ENCODE results near the gene SMIM38.
A peak's percentile ranks its signal among the peaks of the same experiment; 100 is the strongest.

Gene SMIM38

GRCh38 chr11:69159150-69159852 lies 3.6 kb downstream of the SMIM38 start:
- DNase-seq (ENCODE audit: low spot score): peak; percentile 38

- no peak for DNase-seq (ENCODE audit: low spot score)
Observed at GRCh38 chr11:69160296-69161116, 4.8 kb downstream of the SMIM38 start.

- DNase-seq (ENCODE audit: low spot score): no peak
Observed at GRCh38 chr11:69161117-69161407, 5.3 kb downstream of the SMIM38 start.

GRCh38 chr11:69162505-69162904 lies 6.8 kb downstream of the SMIM38 start:
- DNase-seq (ENCODE audit: low spot score): no peak

- no peak for DNase-seq (ENCODE audit: low spot score)
Observed at GRCh38 chr11:69163842-69164241, 8.1 kb downstream of the SMIM38 start.

- DNase-seq (ENCODE audit: low spot score): no peak
Observed at GRCh38 chr11:69164824-69165223, 9.1 kb downstream of the SMIM38 start.

GRCh38 chr11:69165775-69166174 lies 10.0 kb downstream of the SMIM38 start:
- DNase-seq (ENCODE audit: low spot score): no peak

- DNase-seq (ENCODE audit: low spot score): peak; percentile 66
Observed at GRCh38 chr11:69166218-69167115, 10.7 kb downstream of the SMIM38 start.

GRCh38 chr11:69167130-69167915 lies 11.6 kb downstream of the SMIM38 start:
- DNase-seq (ENCODE audit: low spot score): no peak

- DNase-seq (ENCODE audit: low spot score): no peak
Observed at GRCh38 chr11:69167916-69168691, 12.4 kb downstream of the SMIM38 start.

- DNase-seq (ENCODE audit: low spot score): no peak
Observed at GRCh38 chr11:69169479-69169878, 13.7 kb downstream of the SMIM38 start.

GRCh38 chr11:69170704-69171103 lies 15.0 kb downstream of the SMIM38 start:
- no peak for DNase-seq (ENCODE audit: low spot score)

GRCh38 chr11:69171476-69172240 lies 15.9 kb downstream of the SMIM38 start:
- no peak for DNase-seq (ENCODE audit: low spot score)

- no peak for DNase-seq (ENCODE audit: low spot score)
Observed at GRCh38 chr11:69172674-69173073, 16.9 kb downstream of the SMIM38 start.

GRCh38 chr11:69173331-69173730 lies 17.6 kb downstream of the SMIM38 start:
- no peak for DNase-seq (ENCODE audit: low spot score)

GRCh38 chr11:69173925-69174581 lies 18.3 kb downstream of the SMIM38 start:
- no peak for DNase-seq (ENCODE audit: low spot score)

GRCh38 chr11:69174841-69175240 lies 19.1 kb downstream of the SMIM38 start:
- no peak for DNase-seq (ENCODE audit: low spot score)

- no peak for DNase-seq (ENCODE audit: low spot score)
Observed at GRCh38 chr11:69178819-69179482, 23.2 kb downstream of the SMIM38 start.

- no peak for DNase-seq (ENCODE audit: low spot score)
Observed at GRCh38 chr11:69180226-69180625, 24.5 kb downstream of the SMIM38 start.

All from left forelimb (tissue), 1 donor.